HFF-Myc (cell line): Measurements from ENCODE around the gene GLT8D1.

ENCODE experiments used
- DNase-seq: peaks from one replicate; pipeline ENCODE4 v3.0.0-alpha.2; 2011; ENCODE audit warnings: low read depth; ENCODE audit errors: extremely low read depth
- H3K4me3 ChIP-seq: replicated peaks from 2 replicates; pipeline ENCODE4 v1.5.1; 2011; ENCODE audit warnings: low read depth, mild to moderate bottlenecking, control low read depth, low read length
- TF ChIP-seq, protein P1 (sequence below): IDR thresholded peaks from 2 replicates; pipeline ENCODE4 v1.5.1; 2012; ENCODE audit warnings: mild to moderate bottlenecking, low read depth, low read length, control low read depth; ENCODE audit errors: missing control alignments

GLT8D1 gene

DNA sequence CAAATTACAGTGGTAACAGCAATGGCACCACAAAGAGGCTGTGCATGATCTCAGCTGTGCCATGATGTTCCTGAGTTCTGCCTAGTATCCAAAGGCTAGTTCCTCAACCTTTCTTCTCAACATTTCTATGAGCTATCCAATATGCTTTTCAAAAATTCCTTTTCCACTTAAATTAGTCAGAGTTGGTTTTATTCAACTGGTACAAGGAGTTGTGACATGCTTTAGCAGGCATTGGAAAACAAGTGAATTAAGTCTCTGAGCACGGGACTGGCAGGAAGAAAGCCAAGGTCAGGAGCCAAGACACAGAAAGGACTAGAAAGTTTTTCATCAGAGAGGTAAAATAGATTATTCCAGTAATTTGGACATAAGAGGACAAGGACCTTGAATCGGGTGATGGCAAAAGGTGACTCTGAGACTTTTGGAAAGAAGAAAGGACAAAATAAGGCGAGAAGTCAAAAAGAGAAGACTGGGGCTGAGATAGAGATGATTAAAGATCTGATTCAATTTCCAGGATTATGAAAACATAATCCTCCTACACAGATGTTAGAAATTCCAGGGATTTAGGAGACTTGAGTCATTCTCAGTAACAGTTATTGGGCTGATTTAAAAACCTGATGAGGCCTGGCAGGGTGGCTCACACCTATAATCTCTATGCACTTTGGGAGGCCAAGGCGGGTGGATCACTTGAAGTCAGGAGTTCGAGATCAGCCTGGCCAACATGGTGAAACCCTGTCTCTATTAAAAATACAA lies 56.0 kb downstream of the GLT8D1 start:
- TF ChIP-seq, protein P1, sequence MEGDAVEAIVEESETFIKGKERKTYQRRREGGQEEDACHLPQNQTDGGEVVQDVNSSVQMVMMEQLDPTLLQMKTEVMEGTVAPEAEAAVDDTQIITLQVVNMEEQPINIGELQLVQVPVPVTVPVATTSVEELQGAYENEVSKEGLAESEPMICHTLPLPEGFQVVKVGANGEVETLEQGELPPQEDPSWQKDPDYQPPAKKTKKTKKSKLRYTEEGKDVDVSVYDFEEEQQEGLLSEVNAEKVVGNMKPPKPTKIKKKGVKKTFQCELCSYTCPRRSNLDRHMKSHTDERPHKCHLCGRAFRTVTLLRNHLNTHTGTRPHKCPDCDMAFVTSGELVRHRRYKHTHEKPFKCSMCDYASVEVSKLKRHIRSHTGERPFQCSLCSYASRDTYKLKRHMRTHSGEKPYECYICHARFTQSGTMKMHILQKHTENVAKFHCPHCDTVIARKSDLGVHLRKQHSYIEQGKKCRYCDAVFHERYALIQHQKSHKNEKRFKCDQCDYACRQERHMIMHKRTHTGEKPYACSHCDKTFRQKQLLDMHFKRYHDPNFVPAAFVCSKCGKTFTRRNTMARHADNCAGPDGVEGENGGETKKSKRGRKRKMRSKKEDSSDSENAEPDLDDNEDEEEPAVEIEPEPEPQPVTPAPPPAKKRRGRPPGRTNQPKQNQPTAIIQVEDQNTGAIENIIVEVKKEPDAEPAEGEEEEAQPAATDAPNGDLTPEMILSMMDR = no peak
- no peak for DNase-seq
- H3K4me3 ChIP-seq = no peak overlapping the region

DNA sequence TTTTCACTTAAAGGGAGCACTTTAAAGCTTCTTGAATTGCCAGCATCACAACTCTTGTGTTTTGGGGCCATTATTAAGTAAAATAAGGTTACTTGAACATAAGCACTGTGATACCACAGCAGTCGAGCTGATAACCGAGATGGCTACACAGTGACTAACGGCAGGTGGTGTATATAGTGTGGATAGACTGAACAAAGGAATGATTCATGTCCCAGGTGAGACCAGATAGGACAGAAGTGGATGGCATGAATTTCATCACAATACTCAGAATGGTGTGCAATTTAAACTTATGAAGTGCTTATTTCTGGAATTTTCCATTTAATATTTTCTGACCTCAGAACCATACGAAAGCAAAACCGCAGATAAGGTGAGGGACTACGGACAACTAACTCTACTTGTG lies 60.0 kb downstream of the GLT8D1 start:
- DNase-seq = no peak

More for the DNA sequence above, 60.0 kb downstream of the GLT8D1 start:
- TF ChIP-seq, protein P1 = no peak
- H3K4me3 ChIP-seq = no peak overlapping the region
